CD4-positive, alpha-beta T cell (primary cell): Measurements from ENCODE around the gene LHFPL3. TPM values are rescaled to one million over a fixed set of nuclear protein-coding genes. Genes with fewer than 3 reads are reported as not detected.

ENCODE experiments used
- ATAC-seq: fragments of 200-7000 bp; cut with Tn5 transposase; one replicate; pipeline ENCODE4 v1.10.0; 2022; ENCODE audit warnings: mild to moderate bottlenecking; ENCODE audit not compliant: poor library complexity
- CTCF ChIA-PET: fragments of 350-600 bp; sonication (Branson Sonifier 250); formaldehyde crosslinking; loops from one replicate; lab custom pipeline; 2021; ENCODE audit warnings: antibody characterized with exemption, inconsistent platforms; lab: Charles Lee
- POLR2A ChIA-PET: fragments of 350-600 bp; sonication (Branson Sonifier 250); formaldehyde crosslinking; loops from one replicate; lab custom pipeline; 2021; ENCODE audit warnings: antibody characterized with exemption, inconsistent platforms; lab: Charles Lee
- DNase-seq, 14 experiments: peaks; one replicate each; pipeline ENCODE4 v3.0.0-alpha.2; 2013 to 2020; ENCODE audit warnings: mixed read lengths in 2 of 14
- H3K27ac ChIP-seq, 2 donors: one replicate each; pipeline versions ENCODE4 v1.5.1 to v1.7.0; 2013; ENCODE audit warnings: low read length in 2 of 2, low read depth in 1 of 2, mild to moderate bottlenecking in 1 of 2
- H3K27me3 ChIP-seq, 2 experiments: 1 replicate in 1 of 2; 2 replicates in 1 of 2; pipeline versions ENCODE4 v1.6.1 to v1.7.0; 2013; ENCODE audit warnings: low read length in 2 of 2, control low read depth in 1 of 2, mild to moderate bottlenecking in 1 of 2, moderate library complexity in 1 of 2; ENCODE audit not compliant: insufficient read depth in 2 of 2, control insufficient read depth in 1 of 2
- H3K36me3 ChIP-seq: one replicate; pipeline ENCODE4 v1.6.1; 2013; ENCODE audit warnings: low read length, control low read depth; ENCODE audit not compliant: insufficient read depth
- H3K4me1 ChIP-seq: one replicate; pipeline ENCODE4 v1.6.1; 2013; ENCODE audit warnings: low read length, control low read depth; ENCODE audit not compliant: insufficient read depth
- H3K4me3 ChIP-seq: one replicate; pipeline ENCODE4 v1.5.1; 2013; ENCODE audit warnings: mild to moderate bottlenecking, low read length, moderate library complexity
- H3K9me3 ChIP-seq, 2 experiments: 1 replicate in 1 of 2; 2 replicates in 1 of 2; pipeline versions ENCODE4 v1.6.1 to v1.7.0; 2013; ENCODE audit warnings: low read length in 2 of 2, mild to moderate bottlenecking in 2 of 2, control low read depth in 1 of 2, moderate library complexity in 1 of 2; ENCODE audit not compliant: control insufficient read depth in 1 of 2, insufficient read depth in 1 of 2
- H3K27ac Mint-ChIP-seq: one replicate; pipeline ENCODE4 v1.8.0; 2020; ENCODE audit warnings: mixed read lengths
- H3K27me3 Mint-ChIP-seq: one replicate; pipeline ENCODE4 v1.8.0; 2021; ENCODE audit warnings: mixed read lengths
- H3K36me3 Mint-ChIP-seq: one replicate; pipeline ENCODE4 v1.8.0; 2021; ENCODE audit warnings: low read depth, mixed read lengths
- H3K4me1 Mint-ChIP-seq: one replicate; pipeline ENCODE4 v1.8.0; 2021; ENCODE audit warnings: low read depth, mixed read lengths
- H3K4me3 Mint-ChIP-seq: one replicate; pipeline ENCODE4 v1.8.0; 2020; ENCODE audit warnings: mild to moderate bottlenecking, mixed read lengths
- H3K9me3 Mint-ChIP-seq: one replicate; pipeline ENCODE4 v1.8.0; 2020; ENCODE audit warnings: mixed read lengths
- CTCF ChIP-seq: fragments of 200-600 bp; IDR thresholded peaks from one replicate; pipeline ENCODE4 v1.8.0; 2022; ENCODE audit warnings: antibody characterized with exemption, mild to moderate bottlenecking
- intact Hi-C, 2 experiments: fragments of 100-400 bp; cut with DNase I in 1 of 2; cut with micrococcal nuclease in 1 of 2; formaldehyde crosslinking; loops; one replicate each; pipeline versions ENCODE4 v1.15.1 to v1.9.0; 2023 to 2025; cut with DNase I, micrococcal nuclease
- total RNA-seq, 174 experiments: library from RNA in 2 of 174; stranded (reverse) in 2 of 174; gene quantifications; one replicate each; pipeline ENCODE4 v1.2.3 and lab custom pipeline; 2021 to 2026

Gene LHFPL3
- total RNA-seq, 2 experiments from 2014 or later: not detected

- ChIA-PET CTCF (no interaction called here), POLR2A (no interaction called here)
- Mint-ChIP-seq H3K4me1 (no peaks in the 10 kb centered on the region), H3K4me3 (no peak overlapping the region), H3K27ac (no peak overlapping the region), H3K27me3 (peaks cover 13% of the 10 kb centered on the region), H3K36me3 (no peaks in the 10 kb centered on the region), H3K9me3 (peaks cover 2% of the 10 kb centered on the region)
- no peak for ATAC-seq
- Histone ChIP-seq H3K4me1 (no peaks in the 10 kb centered on the region), H3K9me3 (peaks cover 0 to 4% of the 10 kb centered on the region in 2 experiments), H3K27ac (no peak overlapping the region), H3K27me3 (no peaks in the 10 kb centered on the region), H3K4me3 (no peak overlapping the region), H3K36me3 (no peaks in the 10 kb centered on the region)
- intact Hi-C loops: no loop called here
- TF ChIP-seq CTCF: no peak
- DNase-seq: no peak
Measured at GRCh38 chr7:104469166-104469820, 140.9 kb downstream of the LHFPL3 start.

DNA sequence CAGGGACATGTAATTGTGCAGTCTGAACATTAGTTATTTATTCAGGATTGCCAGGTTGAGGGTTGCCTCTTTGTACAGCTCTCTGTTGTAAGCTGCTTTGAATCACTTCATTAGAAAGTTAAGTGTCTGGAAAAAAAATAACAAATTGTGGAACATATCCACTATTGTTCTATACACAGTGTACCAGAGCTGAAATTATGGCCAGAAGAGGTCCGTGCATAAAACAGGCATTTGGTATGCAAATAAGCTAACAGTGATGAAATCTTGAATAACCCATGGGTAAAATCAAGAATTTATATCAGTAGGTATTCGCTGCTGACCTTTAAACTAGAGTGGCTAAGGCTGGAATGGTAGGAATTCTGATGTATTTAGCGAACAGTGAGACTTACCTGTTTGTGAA, 152.1 kb downstream of the LHFPL3 start:
- Histone ChIP-seq H3K4me1 (no peaks in the 10 kb centered on the region), H3K36me3 (no peaks in the 10 kb centered on the region), H3K27me3 (no peaks in the 10 kb centered on the region), H3K27ac (no peak overlapping the region), H3K4me3 (no peak overlapping the region), H3K9me3 (no peaks in the 10 kb centered on the region)
- no peak for ATAC-seq
- H3K36me3 Mint-ChIP-seq: no peaks in the 10 kb centered on the region
- H3K9me3 Mint-ChIP-seq: no peaks in the 10 kb centered on the region
- H3K4me3 Mint-ChIP-seq: no peak overlapping the region
- no peaks in the 10 kb centered on the region for H3K4me1 Mint-ChIP-seq
- intact Hi-C loops: no loop called here
- H3K27me3 Mint-ChIP-seq: peaks cover 9% of the 10 kb centered on the region
- ChIA-PET POLR2A (no interaction called here), CTCF (no interaction called here)
- no peak for DNase-seq
- H3K27ac Mint-ChIP-seq: no peak overlapping the region
- no peak for TF ChIP-seq CTCF

DNA sequence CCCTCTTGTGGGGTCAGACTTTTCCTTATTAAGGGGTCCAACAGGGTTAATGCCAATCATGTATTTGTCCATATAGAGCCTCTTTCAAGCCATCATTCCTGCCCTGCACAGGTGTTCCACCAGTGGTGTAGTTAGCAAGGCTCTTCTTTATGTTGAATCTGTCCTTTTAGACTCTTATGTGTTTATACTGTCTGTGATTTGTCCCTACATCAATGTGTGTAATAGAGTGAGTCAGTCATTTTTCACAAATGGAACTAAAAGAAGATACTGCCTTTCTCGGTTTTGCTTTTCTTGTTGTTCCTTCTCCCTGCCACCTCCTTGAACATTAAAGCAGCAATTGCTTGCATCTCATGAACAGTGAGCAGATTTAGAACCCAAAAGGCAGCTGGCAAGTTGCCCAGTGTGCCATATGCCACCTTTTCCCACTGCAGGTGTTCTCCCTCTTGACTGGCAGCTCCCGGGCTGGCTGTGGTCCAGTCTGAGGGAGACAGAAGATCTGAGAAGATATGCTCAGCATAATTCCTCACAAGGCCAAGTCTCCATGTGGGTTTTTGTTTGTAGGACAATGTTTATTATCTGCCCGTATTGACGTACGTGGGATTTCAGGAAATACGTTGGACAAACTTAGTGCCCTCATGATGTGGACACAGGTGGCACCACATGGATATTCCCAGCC, 154.1 kb downstream of the LHFPL3 start:
- no peak overlapping the region for H3K4me3 ChIP-seq
- POLR2A ChIA-PET: no interaction called here
- Mint-ChIP-seq H3K4me1 (no peaks in the 10 kb centered on the region), H3K4me3 (no peak overlapping the region), H3K36me3 (no peaks in the 10 kb centered on the region), H3K9me3 (no peaks in the 10 kb centered on the region), H3K27me3 (peaks cover 9% of the 10 kb centered on the region), H3K27ac (no peak overlapping the region)
- intact Hi-C loops: no loop called here
- no peaks in the 10 kb centered on the region for H3K36me3 ChIP-seq
- no peaks in the 10 kb centered on the region for H3K4me1 ChIP-seq
- ATAC-seq (no peak), DNase-seq (no peak)
- no peaks in the 10 kb centered on the region for H3K27me3 ChIP-seq
- H3K27ac ChIP-seq: no peak overlapping the region
- no peak for TF ChIP-seq CTCF
- CTCF ChIA-PET: no interaction called here
- H3K9me3 ChIP-seq: no peaks in the 10 kb centered on the region
